Stimulated activated CD8-positive, alpha-beta memory T cell treated with anti-CD3 and anti-CD28 coated beads, Interleukin-12 subunit alpha, Interleukin-12 subunit beta, amount 100 ng/mL, for 4 hours (primary cell): Measurements from ENCODE around the gene ATP8A1.
"Not testable (repeated sequence)": the region's sequence is repeated elsewhere in the genome, so short reads cannot be mapped to it uniquely, and the experiment has no call there.

Experiments used
- DNase-seq: peaks from one replicate; pipeline ENCODE4 v3.0.0-alpha.2; 2020; ENCODE audit warnings: low read depth

Gene ATP8A1

GRCh38 chr4:42497142-42497910, 159.6 kb downstream of the ATP8A1 start:
- no peak for DNase-seq

- no peak for DNase-seq
Observed at GRCh38 chr4:42492962-42493361, 163.9 kb downstream of the ATP8A1 start.

- no peak for DNase-seq
Observed at GRCh38 chr4:42490015-42490414, 166.9 kb downstream of the ATP8A1 start.

- no peak for DNase-seq
Observed at GRCh38 chr4:42489095-42489494, 167.8 kb downstream of the ATP8A1 start.

GRCh38 chr4:42488554-42488953, 168.4 kb downstream of the ATP8A1 start:
- DNase-seq, result no peak

GRCh38 chr4:42488114-42488513, 168.8 kb downstream of the ATP8A1 start:
- DNase-seq, result no peak

- DNase-seq, result no peak
Observed at GRCh38 chr4:42487230-42487629, 169.7 kb downstream of the ATP8A1 start.

GRCh38 chr4:42486156-42486555, 170.7 kb downstream of the ATP8A1 start:
- not testable (repeated sequence) for DNase-seq

GRCh38 chr4:42484630-42485029, 172.3 kb downstream of the ATP8A1 start:
- no peak for DNase-seq

- no peak for DNase-seq
Observed at GRCh38 chr4:42483426-42484379, 173.2 kb downstream of the ATP8A1 start.

GRCh38 chr4:42482516-42483327, 174.2 kb downstream of the ATP8A1 start:
- DNase-seq, result no peak

GRCh38 chr4:42480717-42481116, 176.2 kb downstream of the ATP8A1 start:
- DNase-seq, result no peak

- DNase-seq, result no peak
Observed at GRCh38 chr4:42480281-42480680, 176.6 kb downstream of the ATP8A1 start.

- DNase-seq, result no peak
Observed at GRCh38 chr4:42478946-42479345, 178.0 kb downstream of the ATP8A1 start.

- no peak for DNase-seq
Observed at GRCh38 chr4:42478509-42478908, 178.4 kb downstream of the ATP8A1 start.

GRCh38 chr4:42474406-42474805, 182.5 kb downstream of the ATP8A1 start:
- no peak for DNase-seq

- DNase-seq, result no peak
Observed at GRCh38 chr4:42473071-42473684, 183.7 kb downstream of the ATP8A1 start.

GRCh38 chr4:42471896-42472295, 185.0 kb downstream of the ATP8A1 start:
- DNase-seq, result no peak

- no peak for DNase-seq
Observed at GRCh38 chr4:42470023-42470422, 186.9 kb downstream of the ATP8A1 start.

- not testable (repeated sequence) for DNase-seq
Observed at GRCh38 chr4:42467777-42468176, 189.1 kb downstream of the ATP8A1 start.

GRCh38 chr4:42466273-42466844, 190.5 kb downstream of the ATP8A1 start:
- no peak for DNase-seq
